ENCODE results near the gene FAM135A. TPM values are rescaled to one million over a fixed set of nuclear protein-coding genes. Genes with fewer than 3 reads are reported as not detected.

Gene FAM135A
- total RNA-seq, 1 experiment from 2014 or later = 16.0 TPM

DNA sequence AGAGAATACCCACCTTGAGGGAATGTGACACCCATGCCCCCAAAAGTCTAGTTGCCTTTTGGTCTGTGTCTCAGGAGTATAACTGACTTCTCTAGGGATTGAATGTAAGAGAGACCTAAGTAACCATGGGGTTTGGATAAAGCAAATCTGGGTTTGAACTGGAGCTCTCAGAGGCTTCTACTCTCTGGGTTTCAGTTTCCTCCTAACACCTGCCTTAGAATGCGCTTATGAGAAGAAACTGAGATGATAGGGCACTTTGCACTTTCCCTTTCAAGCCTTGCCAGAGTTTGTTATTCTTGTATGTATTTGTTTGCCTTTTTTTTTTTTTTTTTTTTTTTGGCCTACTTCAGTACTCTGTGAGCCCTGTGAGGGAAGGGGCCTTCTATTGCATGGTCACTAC lies 172.8 kb downstream of the FAM135A start:
- no peaks in the 10 kb centered on the region for H3F3A ChIP-seq (ENCODE audit: insufficient read depth, low read depth)
- no peak overlapping the region for H3K4me2 ChIP-seq
- no peak for DNase-seq
- no peak for TF ChIP-seq EZH2 (IDR thresholded peaks at IDR 0.05; ENCODE audit: low read depth)
- TF ChIP-seq, protein P1, sequence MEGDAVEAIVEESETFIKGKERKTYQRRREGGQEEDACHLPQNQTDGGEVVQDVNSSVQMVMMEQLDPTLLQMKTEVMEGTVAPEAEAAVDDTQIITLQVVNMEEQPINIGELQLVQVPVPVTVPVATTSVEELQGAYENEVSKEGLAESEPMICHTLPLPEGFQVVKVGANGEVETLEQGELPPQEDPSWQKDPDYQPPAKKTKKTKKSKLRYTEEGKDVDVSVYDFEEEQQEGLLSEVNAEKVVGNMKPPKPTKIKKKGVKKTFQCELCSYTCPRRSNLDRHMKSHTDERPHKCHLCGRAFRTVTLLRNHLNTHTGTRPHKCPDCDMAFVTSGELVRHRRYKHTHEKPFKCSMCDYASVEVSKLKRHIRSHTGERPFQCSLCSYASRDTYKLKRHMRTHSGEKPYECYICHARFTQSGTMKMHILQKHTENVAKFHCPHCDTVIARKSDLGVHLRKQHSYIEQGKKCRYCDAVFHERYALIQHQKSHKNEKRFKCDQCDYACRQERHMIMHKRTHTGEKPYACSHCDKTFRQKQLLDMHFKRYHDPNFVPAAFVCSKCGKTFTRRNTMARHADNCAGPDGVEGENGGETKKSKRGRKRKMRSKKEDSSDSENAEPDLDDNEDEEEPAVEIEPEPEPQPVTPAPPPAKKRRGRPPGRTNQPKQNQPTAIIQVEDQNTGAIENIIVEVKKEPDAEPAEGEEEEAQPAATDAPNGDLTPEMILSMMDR (conservative IDR thresholded peaks at IDR 0.05) = no peak
- POLR2A ChIA-PET (ENCODE audit: unreplicated experiment) = no interaction called here
- H4K20me1 ChIP-seq (ENCODE audit: insufficient read depth) = no peaks in the 10 kb centered on the region
- no TSS peak for BruUV-seq (replicated peaks)
- H3K4me1 ChIP-seq (replicated peaks; ENCODE audit: insufficient read depth) = no peaks in the 10 kb centered on the region
- no peaks in the 10 kb centered on the region for H3K9me3 ChIP-seq (ENCODE audit: insufficient read depth, low read depth)
- no peak overlapping the region for H3K27ac ChIP-seq
- no peak overlapping the region for H3K4me3 ChIP-seq
- H2AFZ ChIP-seq = no peak overlapping the region
- no peaks in the 10 kb centered on the region for H3K27me3 ChIP-seq (ENCODE audit: insufficient read depth, low read depth)
- intact Hi-C loops (cut with micrococcal nuclease; ENCODE audit: unreplicated experiment) = no loop called here
- H3K36me3 ChIP-seq (ENCODE audit: low read depth) = no peaks in the 10 kb centered on the region
- no peaks in the 10 kb centered on the region for H3K9me2 ChIP-seq (ENCODE audit: insufficient read depth)
- CTCF ChIA-PET = no interaction called here
- no peaks in the 10 kb centered on the region for H3K79me2 ChIP-seq (ENCODE audit: low read depth)

DNA sequence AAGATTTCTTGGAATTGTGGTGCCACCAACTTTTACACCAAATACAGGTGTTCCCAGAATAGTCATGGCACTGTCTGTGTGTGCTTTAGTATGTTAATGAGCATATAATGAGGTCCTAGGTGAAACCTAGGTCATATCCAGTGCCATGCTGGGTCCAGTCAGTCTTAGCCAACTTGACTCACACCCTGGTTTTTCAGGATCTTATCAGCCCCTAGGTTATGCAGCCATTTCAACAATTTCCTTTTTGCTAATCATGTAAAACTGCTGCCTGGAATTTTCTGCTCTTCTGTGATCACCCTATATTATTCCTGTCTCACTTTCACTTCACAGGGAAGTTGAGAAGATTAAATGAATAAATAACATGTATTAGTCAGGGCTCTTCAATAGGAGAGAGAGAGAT lies 177.1 kb downstream of the FAM135A start:
- H3K79me2 ChIP-seq (ENCODE audit: low read depth) = no peaks in the 10 kb centered on the region
- ChIA-PET POLR2A (ENCODE audit: unreplicated experiment) (no interaction called here), CTCF (no interaction called here)
- no peak overlapping the region for H3K4me3 ChIP-seq
- no peaks in the 10 kb centered on the region for H3K9me3 ChIP-seq (ENCODE audit: insufficient read depth, low read depth)
- no peak overlapping the region for H2AFZ ChIP-seq
- no peaks in the 10 kb centered on the region for H3K9me2 ChIP-seq (ENCODE audit: insufficient read depth)
- intact Hi-C loops (cut with micrococcal nuclease; ENCODE audit: unreplicated experiment) = no loop called here
- no peaks in the 10 kb centered on the region for H4K20me1 ChIP-seq (ENCODE audit: insufficient read depth)
- no peak overlapping the region for H3K4me2 ChIP-seq
- H3K36me3 ChIP-seq (ENCODE audit: low read depth) = no peaks in the 10 kb centered on the region
- TF ChIP-seq EZH2 (IDR thresholded peaks at IDR 0.05; ENCODE audit: low read depth) = no peak
- TF ChIP-seq, protein P1 (conservative IDR thresholded peaks at IDR 0.05) = no peak
- no peaks in the 10 kb centered on the region for H3K27me3 ChIP-seq (ENCODE audit: insufficient read depth, low read depth)
- peak in 1 of 2 experiments; percentile 39 for DNase-seq
- no TSS peak for BruUV-seq (replicated peaks)
- H3K4me1 ChIP-seq (replicated peaks; ENCODE audit: insufficient read depth) = no peaks in the 10 kb centered on the region
- H3K27ac ChIP-seq = no peak overlapping the region
- H3F3A ChIP-seq (ENCODE audit: insufficient read depth, low read depth) = no peaks in the 10 kb centered on the region

DNA sequence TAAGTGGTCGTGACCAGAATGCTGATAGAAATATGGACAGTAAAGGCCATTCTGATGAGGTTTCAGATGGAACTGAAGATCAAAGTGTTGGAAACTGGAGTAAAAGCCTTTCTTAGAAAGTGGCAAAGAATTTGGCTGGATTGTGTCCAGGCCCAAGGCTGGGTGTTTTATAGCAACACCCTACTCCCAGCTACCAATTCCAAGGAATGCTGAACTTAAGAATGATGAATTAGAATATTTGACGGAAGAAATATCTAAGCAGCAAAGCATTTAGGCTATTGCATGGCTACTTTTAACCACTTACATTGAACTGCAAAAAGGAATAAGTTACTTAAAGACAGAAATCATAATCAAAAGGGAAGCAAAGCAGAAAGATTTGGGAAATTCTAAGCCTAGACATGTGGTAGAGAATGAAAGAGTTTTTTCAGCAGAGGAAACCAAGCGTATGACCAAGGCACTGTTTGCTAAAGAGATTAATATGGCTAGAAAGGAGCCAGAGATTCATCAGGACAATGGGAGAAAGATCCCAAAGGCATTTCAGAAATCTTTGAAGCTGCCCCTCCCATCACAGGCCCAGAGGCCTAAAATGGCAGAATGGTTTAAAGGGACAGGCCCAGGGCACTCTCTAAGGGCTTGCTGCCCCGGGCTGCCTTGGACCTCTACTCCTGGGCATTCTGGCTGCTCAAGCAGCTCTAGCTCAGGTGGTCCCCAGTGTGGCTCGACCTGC lies 179.2 kb downstream of the FAM135A start:
- intact Hi-C loops (cut with micrococcal nuclease; ENCODE audit: unreplicated experiment) = no loop called here
- BruUV-seq (replicated peaks) = no TSS peak

More for the DNA sequence above, 179.2 kb downstream of the FAM135A start:
- Histone ChIP-seq H3K4me2 (no peak overlapping the region), H3F3A (ENCODE audit: insufficient read depth, low read depth) (no peaks in the 10 kb centered on the region), H3K4me1 (replicated peaks; ENCODE audit: insufficient read depth) (no peaks in the 10 kb centered on the region), H3K27me3 (ENCODE audit: insufficient read depth, low read depth) (no peaks in the 10 kb centered on the region), H3K9me2 (ENCODE audit: insufficient read depth) (no peaks in the 10 kb centered on the region), H3K27ac (no peak overlapping the region), H3K79me2 (ENCODE audit: low read depth) (no peaks in the 10 kb centered on the region), H2AFZ (no peak overlapping the region), H3K4me3 (no peak overlapping the region), H4K20me1 (ENCODE audit: insufficient read depth) (no peaks in the 10 kb centered on the region; the same call in 1 of the 2 replicates), H3K9me3 (ENCODE audit: insufficient read depth, low read depth) (no peaks in the 10 kb centered on the region), H3K36me3 (ENCODE audit: low read depth) (no peaks in the 10 kb centered on the region)
- DNase-seq = no peak
- TF ChIP-seq EZH2 (IDR thresholded peaks at IDR 0.05; ENCODE audit: low read depth) = no peak
- TF ChIP-seq, protein P1 (conservative IDR thresholded peaks at IDR 0.05) = no peak
- CTCF ChIA-PET = no interaction called here
- POLR2A ChIA-PET (ENCODE audit: unreplicated experiment) = no interaction called here

Data from PC-9 (cell line).